ENCODE results near the gene NOL12.

Gene NOL12

GRCh38 chr22:37659066-37659896 is 26.9 kb upstream of the NOL12 start:
- no peak for DNase-seq (ENCODE audit: low spot score)

GRCh38 chr22:37659897-37660708 is 26.0 kb upstream of the NOL12 start:
- DNase-seq (ENCODE audit: low spot score), result no peak

- no peak for DNase-seq (ENCODE audit: low spot score)
Measured at GRCh38 chr22:37660709-37661045, 25.5 kb upstream of the NOL12 start.

GRCh38 chr22:37661160-37661924 is 24.8 kb upstream of the NOL12 start:
- DNase-seq (ENCODE audit: low spot score), result peak; percentile 62

GRCh38 chr22:37662039-37662438 is 24.1 kb upstream of the NOL12 start:
- no peak for DNase-seq (ENCODE audit: low spot score)

GRCh38 chr22:37663521-37664140 is 22.5 kb upstream of the NOL12 start:
- DNase-seq (ENCODE audit: low spot score), result no peak

- DNase-seq (ENCODE audit: low spot score), result peak; percentile 97
Measured at GRCh38 chr22:37664249-37665101, 21.7 kb upstream of the NOL12 start.

- no peak for DNase-seq (ENCODE audit: low spot score)
Measured at GRCh38 chr22:37665487-37665886, 20.7 kb upstream of the NOL12 start.

- no peak for DNase-seq (ENCODE audit: low spot score)
Measured at GRCh38 chr22:37669586-37669985, 16.6 kb upstream of the NOL12 start.

- no peak for DNase-seq (ENCODE audit: low spot score)
Measured at GRCh38 chr22:37672206-37672919, 13.8 kb upstream of the NOL12 start.

- no peak for DNase-seq (ENCODE audit: low spot score)
Measured at GRCh38 chr22:37672920-37673455, 13.2 kb upstream of the NOL12 start.

- no peak for DNase-seq (ENCODE audit: low spot score)
Measured at GRCh38 chr22:37674248-37674647, 11.9 kb upstream of the NOL12 start.

- DNase-seq (ENCODE audit: low spot score), result peak; percentile 87
Measured at GRCh38 chr22:37674951-37675929, 10.9 kb upstream of the NOL12 start, which contains the start of gene LGALS1. Gene LGALS1 (plus strand): TSS chr22:37675636. CDS start chr22:37675703, 67 bp downstream.

GRCh38 chr22:37675930-37676735 is 10.0 kb upstream of the NOL12 start:
- DNase-seq (ENCODE audit: low spot score), result no peak

GRCh38 chr22:37676736-37677492 is 9.2 kb upstream of the NOL12 start:
- DNase-seq (ENCODE audit: low spot score), result no peak

- no peak for DNase-seq (ENCODE audit: low spot score)
Measured at GRCh38 chr22:37677493-37677974, 8.6 kb upstream of the NOL12 start.

GRCh38 chr22:37678372-37678771 is 7.8 kb upstream of the NOL12 start:
- DNase-seq (ENCODE audit: low spot score), result no peak

Data from globus pallidus (tissue), 1 donor.